Activated gamma-delta T cell treated with Interleukin-2 at 50 U/mL for 16 hours (primary cell): Measurements from ENCODE around the gene BAZ1B.
"Not testable (repeated sequence)": the region's sequence is repeated elsewhere in the genome, so short reads cannot be mapped to it uniquely, and the experiment has no call there.

ENCODE experiments used
- DNase-seq: peaks from one replicate; pipeline ENCODE4 v3.0.0-alpha.2; 2020

Gene BAZ1B

DNA sequence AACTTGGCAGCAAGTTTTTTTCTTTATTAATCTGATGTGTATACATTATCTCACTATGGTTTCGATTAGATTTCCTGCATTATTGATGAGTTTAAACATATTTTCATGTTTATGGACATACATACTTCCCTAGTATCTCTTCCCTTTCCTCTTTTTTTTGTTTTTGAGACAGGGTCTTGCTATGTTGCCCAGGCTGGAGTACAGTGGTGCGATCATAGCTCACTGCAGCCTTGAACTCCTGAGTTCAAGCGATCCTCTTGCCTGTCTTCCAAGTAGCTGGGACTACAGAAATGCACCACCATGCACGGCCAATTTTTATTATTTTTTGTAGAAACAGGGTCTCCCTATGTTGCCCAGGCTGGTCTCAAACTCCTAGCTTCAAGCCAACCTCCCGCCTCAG is 18.9 kb downstream of the BAZ1B start:
- DNase-seq, result no peak

- no peak for DNase-seq
These were observed 25.5 kb downstream of the BAZ1B start for GRCh38 chr7:73496626-73497025.

GRCh38 chr7:73495507-73495906 is 26.6 kb downstream of the BAZ1B start:
- DNase-seq, result not testable (repeated sequence)

DNA sequence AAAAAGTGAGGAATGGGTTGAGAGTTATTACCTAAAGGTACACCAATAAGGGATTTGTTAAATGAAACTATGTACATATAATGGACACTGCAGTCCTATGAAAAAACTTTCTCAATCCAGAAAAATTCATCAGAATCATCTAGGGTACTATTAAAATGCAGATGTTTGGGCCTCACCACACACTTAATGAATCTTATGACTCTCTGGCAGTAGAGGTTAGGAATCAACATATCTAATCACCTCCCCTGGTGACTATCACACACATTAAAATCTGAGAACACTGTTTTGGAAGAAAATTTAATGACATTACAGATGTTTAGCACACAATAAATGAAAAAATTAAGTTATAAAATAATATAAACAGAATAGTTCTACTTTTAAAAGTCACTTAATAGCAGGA is 32.1 kb downstream of the BAZ1B start:
- no peak for DNase-seq

- DNase-seq, result no peak
These were observed 34.6 kb downstream of the BAZ1B start for GRCh38 chr7:73487486-73487885.

- DNase-seq, result no peak
These were observed 38.9 kb downstream of the BAZ1B start for GRCh38 chr7:73483171-73483570.

DNA sequence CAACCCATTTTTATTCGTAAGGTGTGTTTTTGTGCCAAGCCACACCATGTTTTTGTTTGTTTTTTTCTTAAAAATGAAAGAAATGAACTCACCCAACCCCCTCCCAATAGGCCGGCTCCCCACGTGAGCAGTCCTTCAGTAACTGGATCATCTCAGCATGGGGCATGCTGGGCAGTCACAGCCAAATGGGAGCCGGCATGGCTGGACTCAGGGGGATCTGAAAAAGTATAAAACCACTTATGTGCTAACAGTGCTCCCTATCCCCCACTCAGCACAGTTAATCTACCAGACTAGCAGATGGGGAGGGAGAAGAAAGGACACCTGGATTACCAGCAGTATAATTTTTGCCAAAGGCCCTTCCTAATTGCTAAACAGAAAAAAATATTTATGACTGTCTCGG is 39.3 kb downstream of the BAZ1B start:
- no peak for DNase-seq

DNA sequence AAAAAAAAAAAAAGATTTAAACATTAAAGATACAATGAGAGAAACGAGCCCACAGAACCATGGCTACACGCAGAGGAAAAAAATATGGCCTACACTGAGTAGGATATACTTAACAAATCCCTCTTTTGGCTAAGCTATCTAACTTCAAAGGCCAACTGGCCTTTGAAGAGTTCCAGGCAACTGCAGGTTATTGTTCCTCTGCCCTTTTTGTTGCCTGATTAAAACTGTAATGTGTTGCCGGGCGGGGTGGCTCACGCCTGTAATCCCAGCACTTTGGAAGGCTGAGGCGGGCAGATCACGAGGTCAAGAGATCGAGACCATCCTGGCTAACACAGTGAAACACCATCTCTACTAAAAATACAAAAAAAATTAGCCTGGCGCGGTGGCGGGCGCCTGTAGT is 40.6 kb downstream of the BAZ1B start:
- not testable (repeated sequence) for DNase-seq

DNA sequence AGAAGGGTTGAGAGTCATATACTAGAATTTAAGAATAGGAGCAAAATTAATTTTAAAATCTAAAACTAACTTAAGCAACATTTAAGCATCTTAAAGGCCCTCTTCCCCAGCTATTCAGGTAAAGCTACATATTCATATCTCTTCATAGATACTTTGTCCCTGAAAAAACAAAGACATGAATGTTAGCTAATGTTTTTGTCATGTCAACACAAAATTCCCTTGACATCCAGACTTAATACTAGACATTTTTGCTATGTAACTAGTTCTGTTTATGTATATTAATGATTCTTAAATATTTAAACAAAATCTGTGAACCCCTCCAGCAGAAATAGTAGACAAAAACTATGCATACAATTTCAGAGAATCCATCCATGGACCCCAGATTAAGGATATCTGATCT is 43.5 kb downstream of the BAZ1B start:
- DNase-seq, result no peak

- no peak for DNase-seq
These were observed 44.7 kb downstream of the BAZ1B start for GRCh38 chr7:73477376-73477775.

- no peak for DNase-seq
These were observed 51.9 kb downstream of the BAZ1B start for GRCh38 chr7:73470208-73470607.

DNA sequence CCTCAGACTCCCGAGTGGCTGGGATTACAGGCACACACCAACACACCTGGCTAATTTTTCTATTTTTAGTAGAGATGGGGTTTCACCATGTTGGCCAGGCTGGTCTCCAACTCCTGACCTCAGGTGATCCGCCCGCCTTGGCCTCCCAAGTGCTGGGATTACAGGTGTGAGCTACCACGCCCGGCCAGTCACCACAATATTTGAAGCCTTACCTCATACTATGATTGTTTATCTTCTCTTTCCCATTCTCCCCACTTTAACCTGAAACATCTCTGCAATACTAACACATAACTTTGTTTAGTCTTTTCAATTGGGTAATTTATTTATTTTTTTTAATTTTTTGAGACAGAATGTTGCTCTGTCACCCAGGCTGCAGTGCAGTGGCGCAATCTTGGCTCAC is 55.0 kb downstream of the BAZ1B start:
- not testable (repeated sequence) for DNase-seq

DNA sequence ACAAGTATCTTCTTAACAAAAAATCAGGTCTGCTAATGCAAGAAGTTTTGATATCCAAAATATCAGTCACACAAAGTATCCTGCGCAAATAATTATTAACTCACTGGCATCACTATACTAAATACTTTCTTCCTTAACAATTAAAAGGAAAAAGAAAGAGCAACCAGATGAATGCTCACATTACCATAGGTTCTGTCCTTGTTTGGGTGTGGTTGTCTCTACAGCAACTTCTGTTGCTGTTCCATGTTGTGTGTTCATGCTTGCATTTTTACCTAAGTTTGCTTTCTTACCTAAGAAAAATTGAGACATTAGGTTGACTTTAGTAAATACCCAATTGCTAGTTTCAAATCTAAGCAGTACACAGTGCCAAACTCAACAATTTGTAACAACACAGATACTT is 56.0 kb downstream of the BAZ1B start:
- no peak for DNase-seq

GRCh38 chr7:73463966-73464365 is 58.1 kb downstream of the BAZ1B start:
- DNase-seq, result no peak

DNA sequence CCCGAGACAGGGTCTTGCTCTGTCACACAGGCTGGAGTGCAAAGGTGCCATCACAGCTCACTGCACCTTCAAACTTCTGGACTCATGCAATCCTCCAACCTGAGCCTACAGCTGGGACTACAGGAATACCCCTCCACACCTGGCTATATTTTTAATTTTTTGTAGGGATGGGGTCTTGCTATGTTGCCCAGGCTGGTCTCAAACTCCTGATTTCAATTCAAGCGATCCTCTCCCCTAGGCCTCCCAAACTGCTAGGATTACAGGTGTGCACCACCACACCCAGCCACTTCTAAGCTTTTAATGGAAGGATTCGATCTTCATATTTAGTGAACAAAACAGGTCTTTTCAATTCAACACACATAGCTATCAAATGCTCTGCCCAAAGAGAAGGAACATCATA is 58.8 kb downstream of the BAZ1B start:
- DNase-seq, result no peak

DNA sequence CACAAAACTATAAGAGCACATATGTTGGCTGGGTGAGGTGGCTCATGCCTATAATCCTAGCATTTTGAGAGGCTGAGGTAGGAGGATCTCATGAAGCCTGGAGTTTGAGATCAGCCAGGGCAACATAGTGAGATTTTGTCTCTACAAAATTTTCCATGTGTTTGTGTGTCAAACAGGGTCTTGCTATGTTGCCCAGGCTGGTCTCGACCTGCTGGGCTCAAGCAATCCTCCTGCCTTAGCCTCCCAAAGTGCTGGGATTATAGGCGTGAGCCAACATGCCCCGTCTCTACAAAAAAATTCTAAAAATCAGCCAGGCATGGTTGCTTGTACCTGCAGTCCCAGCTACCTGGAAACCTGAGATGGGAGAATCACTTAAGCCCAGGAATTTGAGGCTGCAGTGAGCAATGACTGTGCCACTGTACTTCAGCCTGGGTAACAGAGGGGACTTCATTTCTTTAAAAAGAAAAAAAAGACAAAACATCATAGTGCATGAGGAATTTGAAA is 60.3 kb downstream of the BAZ1B start:
- no peak for DNase-seq

DNA sequence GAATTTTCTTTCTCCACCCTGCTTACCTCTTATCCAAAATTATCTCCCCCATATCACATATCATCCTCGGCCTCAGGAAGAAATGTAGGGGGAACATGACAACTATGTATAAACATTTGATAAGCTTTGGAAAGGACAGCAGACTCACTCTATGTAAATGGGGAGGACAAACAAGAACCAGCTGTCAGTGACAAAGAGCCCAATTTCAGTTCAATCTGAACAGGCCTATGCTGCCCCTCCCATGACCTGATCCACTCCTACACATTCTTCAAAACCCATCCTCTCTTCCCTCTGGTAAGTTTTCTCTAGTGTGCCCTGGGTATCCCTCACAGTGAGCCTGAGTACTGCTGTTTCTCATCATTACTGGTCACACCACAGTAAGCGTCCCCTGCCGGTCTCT is 67.7 kb downstream of the BAZ1B start:
- DNase-seq, result no peak

GRCh38 chr7:73452999-73453635 is 69.0 kb downstream of the BAZ1B start:
- DNase-seq, result no peak

GRCh38 chr7:73451780-73452398 is 70.2 kb downstream of the BAZ1B start:
- DNase-seq, result no peak

DNA sequence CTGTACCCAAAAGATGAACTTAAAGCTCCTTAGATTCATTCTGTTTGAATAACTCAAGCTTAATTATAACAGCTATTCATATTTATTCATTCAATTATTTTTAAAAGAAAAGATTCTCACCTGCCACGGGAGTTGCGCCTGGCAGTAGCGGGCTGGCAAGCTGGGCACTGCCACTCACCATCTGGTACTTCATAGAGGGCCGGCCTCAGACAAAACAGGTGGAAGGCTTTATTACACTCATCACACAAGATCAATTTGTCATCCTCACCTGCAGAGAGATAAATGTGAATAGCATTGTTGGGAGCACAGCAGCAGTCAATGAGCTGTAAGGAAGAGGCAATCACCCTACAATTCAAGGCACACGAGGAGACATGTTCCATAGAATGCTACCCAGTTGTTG is 72.7 kb downstream of the BAZ1B start:
- no peak for DNase-seq

DNA sequence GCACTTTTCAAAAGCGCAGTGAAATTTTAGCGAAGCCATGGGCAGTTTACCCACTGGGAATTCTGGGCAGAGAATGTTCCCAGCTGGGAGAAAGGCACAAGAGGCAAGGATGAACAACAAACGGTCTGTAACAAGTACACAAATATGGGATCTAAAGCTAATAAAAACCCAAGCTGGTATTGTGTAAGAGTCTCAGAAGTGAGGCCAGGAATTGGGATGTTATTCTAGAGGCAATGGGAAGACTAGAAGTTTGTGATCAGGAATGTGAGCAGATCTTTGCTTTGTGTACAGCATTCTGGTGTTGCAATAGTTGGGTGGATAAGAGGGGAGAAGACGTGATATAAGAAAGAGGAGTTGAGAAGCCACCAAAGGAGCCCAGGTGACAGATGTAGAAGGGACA is 73.5 kb downstream of the BAZ1B start:
- no peak for DNase-seq

GRCh38 chr7:73447121-73447733 is 74.9 kb downstream of the BAZ1B start:
- DNase-seq, result no peak

GRCh38 chr7:73446682-73447081 is 75.4 kb downstream of the BAZ1B start:
- no peak for DNase-seq

- no peak for DNase-seq
These were observed 78.4 kb downstream of the BAZ1B start for GRCh38 chr7:73443548-73444255.
